ENCODE measurements around the gene HNRNPLL. TPM values are rescaled to one million over a fixed set of nuclear protein-coding genes. Genes with fewer than 3 reads are reported as not detected.
A peak's percentile ranks its signal among the peaks of the same experiment; 100 is the strongest.

Gene HNRNPLL
- total RNA-seq, 1 experiment from 2014 or later: 59.4 TPM

DNA sequence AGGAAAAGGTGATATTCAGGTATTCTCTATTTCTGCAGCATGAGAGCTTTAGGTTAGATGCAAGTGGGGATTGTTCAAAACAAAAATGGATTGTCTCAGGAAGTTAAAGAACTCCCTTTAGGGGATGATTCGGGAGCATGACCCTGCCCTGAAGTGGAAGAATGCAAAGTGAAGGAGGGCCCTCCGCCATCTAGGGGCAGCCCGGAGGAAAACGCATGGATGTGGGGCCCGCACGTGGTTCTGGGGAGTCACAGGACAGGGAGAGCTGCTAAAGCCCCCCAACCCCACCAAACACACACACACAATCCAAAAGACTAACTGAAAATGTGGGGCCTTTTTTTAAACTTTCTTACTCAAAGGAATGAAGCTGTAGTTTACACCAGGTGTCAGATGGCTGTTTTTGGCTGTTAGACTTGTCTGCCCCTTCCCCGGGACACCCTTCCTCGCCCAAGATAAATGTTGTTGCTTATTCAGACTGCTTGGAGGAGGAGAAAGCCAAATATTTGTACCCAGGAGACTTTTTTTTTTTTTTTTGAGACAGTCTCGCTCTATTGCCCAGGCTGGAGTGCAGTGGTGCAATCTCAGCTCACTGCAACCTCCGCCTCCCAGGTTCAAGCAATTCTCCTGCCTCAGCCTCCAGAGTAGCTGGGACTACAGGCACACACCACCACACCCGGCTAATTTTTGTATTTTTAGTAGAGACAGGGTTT lies 78.8 kb downstream of the HNRNPLL start:
- H3K4me3 Mint-ChIP-seq (ENCODE audit: unreplicated experiment): no peak overlapping the region
- intact Hi-C loops (cut with micrococcal nuclease; ENCODE audit: unreplicated experiment): no loop called here
- Histone ChIP-seq H3K36me3 (ENCODE audit: control insufficient read depth, insufficient read depth, low read length) (no peaks in the 10 kb centered on the region), H3K9me3 (no peaks in the 10 kb centered on the region), H3K4me1 (no peaks in the 10 kb centered on the region), H3K4me3 (ENCODE audit: low read depth, low read length) (no peak overlapping the region), H3K27me3 (replicated peaks; ENCODE audit: control insufficient read depth, insufficient read depth, low read length) (no peaks in the 10 kb centered on the region)
- H3K27ac Mint-ChIP-seq (ENCODE audit: unreplicated experiment): no peak overlapping the region
- peaks cover 6% of the 10 kb centered on the region for H3K4me1 Mint-ChIP-seq (ENCODE audit: low read depth, unreplicated experiment)
- ChIA-PET POLR2A (no interaction called here), CTCF (interaction anchor here (1.0 kb wide), 1 partner anchor 207 kb away, joined by 3 read pairs; no protein-coding TSS in a partner anchor)
- TF ChIP-seq, protein P1, sequence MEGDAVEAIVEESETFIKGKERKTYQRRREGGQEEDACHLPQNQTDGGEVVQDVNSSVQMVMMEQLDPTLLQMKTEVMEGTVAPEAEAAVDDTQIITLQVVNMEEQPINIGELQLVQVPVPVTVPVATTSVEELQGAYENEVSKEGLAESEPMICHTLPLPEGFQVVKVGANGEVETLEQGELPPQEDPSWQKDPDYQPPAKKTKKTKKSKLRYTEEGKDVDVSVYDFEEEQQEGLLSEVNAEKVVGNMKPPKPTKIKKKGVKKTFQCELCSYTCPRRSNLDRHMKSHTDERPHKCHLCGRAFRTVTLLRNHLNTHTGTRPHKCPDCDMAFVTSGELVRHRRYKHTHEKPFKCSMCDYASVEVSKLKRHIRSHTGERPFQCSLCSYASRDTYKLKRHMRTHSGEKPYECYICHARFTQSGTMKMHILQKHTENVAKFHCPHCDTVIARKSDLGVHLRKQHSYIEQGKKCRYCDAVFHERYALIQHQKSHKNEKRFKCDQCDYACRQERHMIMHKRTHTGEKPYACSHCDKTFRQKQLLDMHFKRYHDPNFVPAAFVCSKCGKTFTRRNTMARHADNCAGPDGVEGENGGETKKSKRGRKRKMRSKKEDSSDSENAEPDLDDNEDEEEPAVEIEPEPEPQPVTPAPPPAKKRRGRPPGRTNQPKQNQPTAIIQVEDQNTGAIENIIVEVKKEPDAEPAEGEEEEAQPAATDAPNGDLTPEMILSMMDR (IDR thresholded peaks at IDR 0.05; ENCODE audit: insufficient read depth in 1 of 2, low read depth in 1 of 2, low read length in 1 of 2, severe bottlenecking in 1 of 2, unreplicated experiment in 1 of 2): peak; percentile 38 to 49
- H3K27me3 Mint-ChIP-seq (ENCODE audit: insufficient read depth, unreplicated experiment): no peaks in the 10 kb centered on the region
- H3K36me3 Mint-ChIP-seq (ENCODE audit: insufficient read depth, unreplicated experiment): no peaks in the 10 kb centered on the region
- BruUV-seq (replicated peaks): no TSS peak
- no peaks in the 10 kb centered on the region for H3K9me3 Mint-ChIP-seq (ENCODE audit: unreplicated experiment)
- peak in 1 of 2 experiments; percentile 34 for DNase-seq

DNA sequence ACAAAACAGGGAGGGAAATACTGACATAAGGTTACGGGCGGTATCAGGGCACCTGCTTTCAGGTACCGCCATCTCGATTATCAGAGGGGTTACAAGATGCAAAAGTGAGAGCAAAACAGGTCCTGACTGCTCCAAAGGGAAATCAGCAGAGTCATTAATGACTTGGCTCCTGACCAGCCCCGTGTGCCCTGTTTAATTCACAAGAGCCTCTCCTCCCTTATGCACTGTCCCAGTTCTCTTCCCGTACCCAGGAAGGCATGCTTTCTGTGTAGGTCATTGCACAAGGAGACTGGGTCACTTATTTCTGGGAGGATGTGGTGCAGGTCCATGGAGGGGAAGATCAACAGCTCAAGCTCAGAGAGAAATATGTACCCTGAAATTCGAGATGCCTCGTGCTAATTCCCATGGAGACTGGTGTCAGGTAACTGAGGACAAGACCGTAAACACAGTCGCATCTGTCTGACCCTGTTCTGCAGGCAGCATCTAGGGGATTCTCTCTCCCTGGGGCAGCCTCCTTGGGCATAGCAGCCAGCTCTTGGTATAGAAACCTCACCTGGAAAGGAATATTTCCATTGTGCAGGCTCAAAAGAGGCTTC lies 79.9 kb downstream of the HNRNPLL start:
- no TSS peak for BruUV-seq (replicated peaks)

DNA sequence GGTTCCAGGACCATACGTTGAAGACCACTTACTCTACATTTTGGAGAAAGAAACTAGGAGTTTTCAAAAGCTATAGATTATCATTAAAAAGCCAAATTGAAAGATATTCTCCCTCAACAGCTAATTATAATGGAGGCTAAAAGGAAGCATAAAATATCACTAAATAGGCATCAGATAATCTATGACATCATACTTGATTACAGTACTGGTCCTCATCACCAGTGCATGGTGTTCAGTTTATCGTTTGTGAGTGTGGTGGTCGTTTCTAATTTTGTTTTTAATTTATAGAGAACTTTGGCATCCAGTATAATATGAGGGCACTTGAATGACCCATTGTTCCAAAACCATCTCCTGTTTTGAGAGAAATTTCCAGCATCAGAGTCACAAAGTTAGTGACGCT lies 80.9 kb downstream of the HNRNPLL start:
- TF ChIP-seq, protein P1 (IDR thresholded peaks at IDR 0.05; ENCODE audit: insufficient read depth in 1 of 2, low read depth in 1 of 2, low read length in 1 of 2, severe bottlenecking in 1 of 2, unreplicated experiment in 1 of 2): no peak
- Mint-ChIP-seq H3K4me1 (ENCODE audit: low read depth, unreplicated experiment) (peaks cover 6% of the 10 kb centered on the region), H3K4me3 (ENCODE audit: unreplicated experiment) (no peak overlapping the region), H3K9me3 (ENCODE audit: unreplicated experiment) (no peaks in the 10 kb centered on the region), H3K36me3 (ENCODE audit: insufficient read depth, unreplicated experiment) (no peaks in the 10 kb centered on the region), H3K27ac (ENCODE audit: unreplicated experiment) (no peak overlapping the region), H3K27me3 (ENCODE audit: insufficient read depth, unreplicated experiment) (no peaks in the 10 kb centered on the region)
- Histone ChIP-seq H3K36me3 (ENCODE audit: control insufficient read depth, insufficient read depth, low read length) (no peaks in the 10 kb centered on the region), H3K27me3 (replicated peaks; ENCODE audit: control insufficient read depth, insufficient read depth, low read length) (no peaks in the 10 kb centered on the region), H3K4me3 (ENCODE audit: low read depth, low read length) (no peak overlapping the region), H3K4me1 (no peaks in the 10 kb centered on the region), H3K9me3 (no peaks in the 10 kb centered on the region)
- intact Hi-C loops (cut with micrococcal nuclease; ENCODE audit: unreplicated experiment): no loop called here
- CTCF ChIA-PET: no interaction called here
- no peak for DNase-seq
- no TSS peak for BruUV-seq (replicated peaks)
- POLR2A ChIA-PET: no interaction called here

More for the DNA sequence above, 79.9 kb downstream of the HNRNPLL start:
- Histone ChIP-seq H3K36me3 (ENCODE audit: control insufficient read depth, insufficient read depth, low read length) (no peaks in the 10 kb centered on the region), H3K4me3 (ENCODE audit: low read depth, low read length) (no peak overlapping the region), H3K4me1 (no peaks in the 10 kb centered on the region), H3K9me3 (no peaks in the 10 kb centered on the region), H3K27me3 (replicated peaks; ENCODE audit: control insufficient read depth, insufficient read depth, low read length) (no peaks in the 10 kb centered on the region)
- ChIA-PET POLR2A (no interaction called here), CTCF (interaction anchor here (0.7 kb wide), 1 partner anchor 196 kb away, joined by 3 read pairs; no protein-coding TSS in a partner anchor)
- H3K9me3 Mint-ChIP-seq (ENCODE audit: unreplicated experiment): no peaks in the 10 kb centered on the region
- no peaks in the 10 kb centered on the region for H3K36me3 Mint-ChIP-seq (ENCODE audit: insufficient read depth, unreplicated experiment)
- TF ChIP-seq, protein P1 (IDR thresholded peaks at IDR 0.05; ENCODE audit: insufficient read depth in 1 of 2, low read depth in 1 of 2, low read length in 1 of 2, severe bottlenecking in 1 of 2, unreplicated experiment in 1 of 2): no peak
- no peak overlapping the region for H3K27ac Mint-ChIP-seq (ENCODE audit: unreplicated experiment)
- intact Hi-C loops (cut with micrococcal nuclease; ENCODE audit: unreplicated experiment): no loop called here
- peaks cover 6% of the 10 kb centered on the region for H3K4me1 Mint-ChIP-seq (ENCODE audit: low read depth, unreplicated experiment)
- no peaks in the 10 kb centered on the region for H3K27me3 Mint-ChIP-seq (ENCODE audit: insufficient read depth, unreplicated experiment)
- no peak overlapping the region for H3K4me3 Mint-ChIP-seq (ENCODE audit: unreplicated experiment)
- no peak for DNase-seq

All from Caco-2 (cell line).